Spleen (tissue), 11 donors: ENCODE results near the gene ATXN1. TPM values are rescaled to one million over a fixed set of nuclear protein-coding genes. Genes with fewer than 3 reads are reported as not detected.

ENCODE experiments used
- DNase-seq: peaks from one replicate; pipeline ENCODE4 v3.0.0-alpha.2; 2020
- H3K27ac ChIP-seq, 8 donors: fragments of 200-600 bp; sonication (generic) in 7 of 8; 1 replicate in 4 of 8; 2 replicates in 4 of 8; pipeline versions ENCODE4 v1.5.0 to v1.8.0; 2016 to 2021; ENCODE audit warnings: inconsistent platforms in 4 of 8, mild to moderate bottlenecking in 4 of 8, moderate library complexity in 1 of 8
- H3K27me3 ChIP-seq, 7 donors: fragments of 200-600 bp; sonication (generic) in 6 of 7; replicated peaks in 1 of 7; 1 replicate in 4 of 7; 2 replicates in 3 of 7; pipeline versions ENCODE4 v1.5.0 to v1.8.0; 2016 to 2021; ENCODE audit warnings: inconsistent platforms in 3 of 7, mild to moderate bottlenecking in 1 of 7
- H3K36me3 ChIP-seq, 6 donors: fragments of 200-600 bp; sonication (generic) in 5 of 6; 1 replicate in 4 of 6; 2 replicates in 2 of 6; pipeline versions ENCODE4 v1.5.0 to v1.8.0; 2016 to 2021; ENCODE audit warnings: inconsistent platforms in 2 of 6
- H3K4me1 ChIP-seq, 6 donors: fragments of 200-600 bp; sonication (generic) in 5 of 6; 1 replicate in 3 of 6; 2 replicates in 3 of 6; pipeline versions ENCODE4 v1.5.0 to v1.8.0; 2016 to 2021; ENCODE audit warnings: inconsistent platforms in 3 of 6
- H3K4me3 ChIP-seq, 8 donors: fragments of 200-600 bp; sonication (generic) in 7 of 8; 1 replicate in 4 of 8; 2 replicates in 4 of 8; pipeline versions ENCODE4 v1.5.0 to v1.8.0; 2016 to 2021; ENCODE audit warnings: inconsistent platforms in 4 of 8, mild to moderate bottlenecking in 4 of 8, moderate library complexity in 2 of 8
- H3K9me3 ChIP-seq, 8 donors: fragments of 200-600 bp; sonication (generic) in 7 of 8; 1 replicate in 4 of 8; 2 replicates in 4 of 8; pipeline versions ENCODE4 v1.5.0 to v1.8.0; 2016 to 2021; ENCODE audit warnings: inconsistent platforms in 4 of 8
- CTCF ChIP-seq, 11 experiments: fragments of 200-600 bp in 7 of 11; fragments of 450-650 bp in 4 of 11; sonication (generic) in 4 of 11; IDR thresholded peaks in 8 of 11; conservative IDR thresholded peaks in 3 of 11; 1 replicate in 7 of 11; 2 replicates in 4 of 11; pipeline versions ENCODE4 v1.4.0 to v1.8.0; 2016 to 2021; ENCODE audit warnings: antibody characterized with exemption in 11 of 11, inconsistent platforms in 4 of 11, mild to moderate bottlenecking in 1 of 11
- POLR2A ChIP-seq, 3 donors: fragments of 450-650 bp; IDR thresholded peaks; one replicate each; pipeline ENCODE4 v1.5.1; 2017; ENCODE audit warnings: antibody characterized with exemption in 3 of 3, mild to moderate bottlenecking in 1 of 3
- POLR2AphosphoS5 ChIP-seq, 3 donors: sonication (generic); formaldehyde crosslinking; IDR thresholded peaks; one replicate each; pipeline ENCODE4 v1.5.1; 2017; ENCODE audit warnings: antibody characterized with exemption in 3 of 3
- WGBS, 5 donors: extraction: QIAGEN DNeasy Blood & Tissue Kit in 3 of 5; methylation state at CpG; one replicate each; pipeline versions ENCODE4 v1.1.5 to v1.1.7; 2013 to 2018; 5-methylcytosine and 5-hydroxymethylcytosine counted together
- intact Hi-C: fragments of 100-400 bp; cut with DNase I; formaldehyde crosslinking; loops from one replicate; pipeline ENCODE4 v1.15.0; 2023; ENCODE audit warnings: low total_unique reads
- polyA plus RNA-seq, 3 donors: library from polyadenylated mRNA; stranded (reverse); fragments of 200-250 nt; gene quantifications; one replicate each; pipeline ENCODE4 v1.2.1, GENCODE V29; 2013
- total RNA-seq, 7 donors: library from RNA; depleted of rRNA in 3 of 7; stranded (reverse); fragments of >200 nt in 3 of 7; fragmentation: NEBNext Ultra II Directional in 4 of 7; extraction: Animal tissue kit (Norgen Biotek cat#: 25700) in 4 of 7; gene quantifications; one replicate each; pipeline versions ENCODE4 v1.1.0 to v1.2.1, GENCODE V29; 2016 to 2021
- donor health status: healthy with polysubstance abuse.
- donor health status: DM: no; HTN: no; CAD: no; lungs with moderate emphysema.
- donor health status: DM: no; HTN: no; CAD: no.
- donor health status: Bipolar disorder and iron deficiency.
- donor health status: healthy.
- donor health status: DM: no; HTN: no; CAD: no.
- donor health status: DM: yes; HTN: yes; CAD: no.

The ATXN1 gene
- total and polyA plus RNA-seq, 10 donors: 3.5 to 123 (median 73.9) TPM

- no peaks in the 10 kb centered on the region for H3K27me3 ChIP-seq
- DNase-seq: no peak
- 75 to 83% (median 79%) methylated on average over 6 of the region's 6 CpGs for WGBS, 5 donors
- H3K36me3 ChIP-seq: peaks cover 0 to 17% (median 0%) of the 10 kb centered on the region in 6 donors
- peaks cover 20 to 62% (median 40%) of the 10 kb centered on the region in 6 donors for H3K4me1 ChIP-seq
- no peaks in the 10 kb centered on the region for H3K9me3 ChIP-seq
- peak overlapping the region in 7 of 8 donors; percentile 4 to 77 (median 45) for H3K27ac ChIP-seq
- H3K4me3 ChIP-seq: no peak overlapping the region
- no peak for TF ChIP-seq CTCF (IDR thresholded peaks at IDR 0.05 in 8 of 11, conservative IDR thresholded peaks at IDR 0.05 in 3 of 11)
- no peak for TF ChIP-seq POLR2AphosphoS5 (IDR thresholded peaks at IDR 0.05)
- TF ChIP-seq POLR2A (IDR thresholded peaks at IDR 0.05): no peak
- intact Hi-C loops: loop anchor here (5.0 kb wide), 1 partner anchor 250 kb away; the partner anchor contains the start of gene ATXN1
Observed at GRCh38 chr6:16512544-16513290, 248.5 kb downstream of the ATXN1 start.

GRCh38 chr6:16511723-16512489, 249.4 kb downstream of the ATXN1 start:
- no peak overlapping the region for H3K4me3 ChIP-seq
- peaks cover 0 to 17% (median 0%) of the 10 kb centered on the region in 6 donors for H3K36me3 ChIP-seq
- peaks cover 20 to 54% (median 37%) of the 10 kb centered on the region in 6 donors for H3K4me1 ChIP-seq
- H3K27ac ChIP-seq: peak overlapping the region; percentile 25 to 77 (median 42)
- WGBS, 5 donors: 54 to 62% (median 57%) methylated on average over 10 of the region's 10 CpGs
- no peak for TF ChIP-seq POLR2AphosphoS5 (IDR thresholded peaks at IDR 0.05)
- no peak for TF ChIP-seq POLR2A (IDR thresholded peaks at IDR 0.05)
- TF ChIP-seq CTCF (IDR thresholded peaks at IDR 0.05 in 8 of 11, conservative IDR thresholded peaks at IDR 0.05 in 3 of 11): no peak
- intact Hi-C loops: loop anchor here (5.0 kb wide), 1 partner anchor 250 kb away; the partner anchor contains the start of gene ATXN1
- H3K9me3 ChIP-seq: no peaks in the 10 kb centered on the region
- DNase-seq: no peak
- H3K27me3 ChIP-seq: no peaks in the 10 kb centered on the region

GRCh38 chr6:16511040-16511660, 250.1 kb downstream of the ATXN1 start:
- intact Hi-C loops: loop anchor here (5.0 kb wide), 1 partner anchor 251 kb away; the partner anchor contains the start of gene ATXN1
- DNase-seq: no peak
- no peaks in the 10 kb centered on the region for H3K9me3 ChIP-seq
- no peaks in the 10 kb centered on the region for H3K27me3 ChIP-seq
- H3K27ac ChIP-seq: peak overlapping the region in 6 of 8 donors; percentile 29 to 77 (median 50)
- WGBS, 5 donors: 52 to 61% (median 56%) methylated on average over 4 of the region's 4 CpGs
- H3K4me3 ChIP-seq: no peak overlapping the region
- H3K4me1 ChIP-seq: peaks cover 20 to 54% (median 37%) of the 10 kb centered on the region in 6 donors
- H3K36me3 ChIP-seq: peaks cover 0 to 13% (median 0%) of the 10 kb centered on the region in 6 donors
- TF ChIP-seq CTCF (IDR thresholded peaks at IDR 0.05 in 8 of 11, conservative IDR thresholded peaks at IDR 0.05 in 3 of 11) (peak in 10 of 11 experiments; percentile 26 to 73 (median 60)), POLR2AphosphoS5 (IDR thresholded peaks at IDR 0.05) (no peak)
